HG02840 (cell line): ENCODE data around the gene N4BP2L1.
"Not testable (repeated sequence)": the region's sequence is repeated elsewhere in the genome, so short reads cannot be mapped to it uniquely, and the experiment has no call there.

Experiments
- ATAC-seq: cut with Tn5 transposase; IDR thresholded peaks from one replicate; pipeline ENCODE4 v1.9.1; 2021; ENCODE audit warnings: mild to moderate bottlenecking, moderate library complexity, moderate number of reproducible peaks; ENCODE audit not compliant: unreplicated experiment, low FRiP score

Gene N4BP2L1

DNA sequence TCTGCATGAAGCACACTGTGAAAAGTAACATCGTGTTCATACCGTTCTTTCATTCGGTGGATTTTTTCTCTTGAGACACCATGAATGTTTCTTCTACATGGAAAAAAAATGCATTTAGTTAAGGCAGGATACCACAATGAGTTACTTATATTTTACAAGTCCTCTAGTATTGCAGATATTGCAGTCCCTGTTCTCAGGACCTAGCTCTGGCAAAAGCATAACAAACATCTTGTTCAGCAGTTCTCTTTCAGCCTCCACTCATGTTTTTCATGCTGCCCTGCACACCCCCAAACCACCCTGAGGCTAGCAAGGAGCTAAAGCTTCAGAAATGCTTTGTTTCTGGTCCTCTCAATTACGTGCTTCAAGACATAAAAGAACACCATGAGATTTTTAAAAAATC is 24.8 kb downstream of the N4BP2L1 start:
- ATAC-seq, result no peak

DNA sequence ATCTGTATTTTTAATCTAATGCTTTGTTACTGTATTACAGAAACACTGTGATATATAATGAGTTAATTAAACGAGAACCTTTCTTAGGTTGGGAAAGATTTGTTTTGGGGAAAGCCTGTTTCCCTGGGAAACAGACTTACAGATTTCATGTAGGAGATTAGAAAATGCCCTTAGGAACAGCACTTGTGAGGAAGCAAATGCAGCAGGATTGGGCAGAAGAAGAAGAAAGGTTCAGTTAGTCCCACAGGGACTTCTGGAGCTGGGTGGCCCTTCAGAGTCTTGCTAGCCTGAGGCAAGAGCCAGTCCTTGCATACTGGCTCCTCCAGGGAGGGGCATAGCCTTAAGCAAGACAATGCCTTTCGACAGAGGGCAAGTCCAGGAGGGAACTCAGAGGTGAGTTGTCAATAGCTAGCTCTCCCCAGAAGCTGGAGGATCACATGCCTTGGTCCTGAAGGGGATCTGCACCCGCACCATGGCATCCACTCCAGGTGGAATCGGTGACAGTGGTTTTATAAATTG is 36.8 kb downstream of the N4BP2L1 start:
- no peak for ATAC-seq

DNA sequence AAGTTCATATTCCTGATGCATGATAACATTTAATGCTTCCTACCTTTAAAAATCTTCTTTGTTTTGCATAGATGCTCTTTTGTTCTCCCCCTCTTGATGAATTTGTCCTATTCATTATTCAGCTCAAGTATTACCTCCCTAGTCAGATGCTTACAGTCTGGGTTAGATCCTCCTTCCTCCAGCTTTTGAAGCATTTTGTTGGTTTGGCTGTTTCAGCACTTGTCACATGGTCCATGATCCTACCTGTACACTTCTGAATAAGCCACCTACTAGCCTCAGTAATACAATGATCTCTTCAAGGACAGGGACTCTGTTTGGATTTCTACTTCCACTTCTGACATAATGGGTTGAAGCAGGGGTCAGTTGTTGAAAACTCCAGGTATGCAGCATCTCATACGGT is 37.4 kb downstream of the N4BP2L1 start:
- no peak for ATAC-seq

DNA sequence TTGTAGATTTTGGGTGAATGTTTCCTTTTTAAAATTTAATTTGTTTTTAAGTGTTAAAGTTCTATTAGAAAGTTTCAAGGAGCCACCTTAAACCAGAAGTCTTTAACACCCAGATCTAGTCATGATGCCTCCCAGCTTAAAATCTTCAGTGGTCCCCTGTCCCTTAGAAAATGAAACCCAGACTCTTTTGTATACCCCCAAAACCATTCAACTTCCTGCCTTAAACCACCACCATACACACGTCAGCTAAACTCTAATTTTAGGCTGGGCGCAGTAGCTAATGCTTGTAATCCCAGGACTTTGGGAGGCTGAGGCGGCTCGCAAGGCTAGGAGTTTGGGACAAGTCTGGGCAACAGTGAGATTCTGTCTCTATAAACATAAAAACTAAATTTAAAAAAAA is 37.9 kb downstream of the N4BP2L1 start:
- no peak for ATAC-seq

DNA sequence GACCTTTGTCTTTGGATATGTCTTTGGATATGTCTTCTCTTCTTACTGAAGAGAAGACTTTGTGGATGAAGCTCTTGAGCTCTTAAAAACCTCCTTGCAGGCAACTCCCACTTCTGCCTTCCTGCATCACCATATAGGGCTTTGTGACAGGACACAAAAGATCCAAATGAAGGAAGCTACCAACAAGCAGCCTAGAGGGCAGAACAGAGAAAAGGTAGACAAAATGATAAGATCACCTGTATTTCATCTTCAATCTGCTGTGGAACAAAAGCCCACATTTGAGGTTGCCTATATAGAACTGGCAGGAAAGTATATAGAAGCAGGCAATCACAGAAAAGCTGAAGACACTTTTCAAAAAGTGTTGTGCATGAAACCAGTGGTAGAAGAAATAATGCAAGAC is 42.5 kb downstream of the N4BP2L1 start:
- ATAC-seq, result no peak

DNA sequence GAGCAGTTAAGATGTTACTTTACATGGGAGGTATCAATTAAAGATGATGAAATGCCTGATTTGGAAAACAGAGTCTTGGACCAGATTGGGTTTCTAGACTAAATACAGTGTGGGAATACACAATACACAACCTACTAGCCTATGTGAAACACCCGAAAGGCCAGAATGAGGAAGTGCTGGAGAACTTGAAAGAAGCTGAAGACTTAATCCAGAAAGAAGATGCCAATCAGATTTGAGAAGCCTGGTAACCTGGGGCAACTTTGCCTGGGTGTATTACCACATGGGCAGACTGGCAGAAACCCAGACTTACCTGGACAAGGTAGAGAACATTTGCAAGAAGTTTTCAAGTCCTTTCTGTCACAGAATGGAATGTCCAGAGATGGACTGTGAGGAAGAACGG is 43.2 kb downstream of the N4BP2L1 start:
- ATAC-seq, result no peak

DNA sequence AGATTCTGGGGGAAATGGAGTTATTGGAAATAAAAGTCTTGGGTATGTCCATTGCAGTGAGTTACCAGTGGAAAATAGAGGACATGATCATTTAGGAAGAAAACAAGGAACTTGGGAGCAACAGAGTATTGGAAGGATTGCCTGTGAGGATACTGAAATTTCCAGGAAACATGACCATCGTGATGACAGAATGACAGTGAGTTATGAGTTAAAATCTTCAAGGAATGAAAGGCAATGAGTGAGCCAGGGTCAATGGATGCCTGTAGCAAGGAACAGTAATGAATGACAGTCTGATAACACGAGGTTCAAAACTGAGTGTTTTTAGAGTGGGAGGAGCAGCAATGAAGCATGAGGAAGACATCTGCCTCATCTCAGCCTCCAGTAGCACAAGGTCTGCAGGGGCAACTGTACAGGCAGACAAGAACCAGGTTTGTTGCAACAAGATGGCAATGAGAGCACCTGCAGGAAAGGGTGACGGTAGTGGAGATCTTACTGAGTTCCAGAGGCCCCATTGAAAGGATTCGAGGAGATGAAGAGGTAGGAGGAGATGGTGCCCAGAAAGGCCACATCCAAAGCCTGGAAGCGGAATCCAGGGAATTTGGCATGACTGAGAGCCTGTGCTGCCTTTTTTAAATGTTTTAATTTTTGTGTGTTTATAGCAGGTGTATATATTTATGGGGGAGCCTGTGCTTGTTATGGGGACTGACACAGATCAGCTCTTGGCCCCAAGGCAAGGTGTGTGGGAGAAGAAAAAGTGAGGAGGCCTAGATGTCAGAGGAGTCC is 43.9 kb downstream of the N4BP2L1 start:
- no peak for ATAC-seq

DNA sequence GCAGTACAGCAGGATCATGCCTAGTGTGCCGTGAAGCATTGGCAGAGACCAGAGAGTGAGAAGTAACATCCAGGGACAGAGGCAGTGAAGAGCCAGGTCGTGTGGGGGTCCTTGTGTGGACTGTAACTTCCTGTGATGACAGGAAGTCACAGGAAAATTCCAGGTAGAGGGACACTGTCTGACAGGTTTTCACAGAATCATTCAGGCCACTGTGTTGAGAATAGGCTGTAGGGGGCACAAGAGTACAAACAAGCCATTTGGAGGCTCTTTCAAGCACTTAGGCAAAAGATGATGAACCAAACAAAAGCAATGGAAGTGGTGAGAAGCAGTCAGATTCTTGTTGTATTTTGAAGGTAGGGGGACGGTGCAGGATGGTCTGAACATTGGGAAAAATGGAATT is 46.4 kb downstream of the N4BP2L1 start:
- no peak for ATAC-seq

DNA sequence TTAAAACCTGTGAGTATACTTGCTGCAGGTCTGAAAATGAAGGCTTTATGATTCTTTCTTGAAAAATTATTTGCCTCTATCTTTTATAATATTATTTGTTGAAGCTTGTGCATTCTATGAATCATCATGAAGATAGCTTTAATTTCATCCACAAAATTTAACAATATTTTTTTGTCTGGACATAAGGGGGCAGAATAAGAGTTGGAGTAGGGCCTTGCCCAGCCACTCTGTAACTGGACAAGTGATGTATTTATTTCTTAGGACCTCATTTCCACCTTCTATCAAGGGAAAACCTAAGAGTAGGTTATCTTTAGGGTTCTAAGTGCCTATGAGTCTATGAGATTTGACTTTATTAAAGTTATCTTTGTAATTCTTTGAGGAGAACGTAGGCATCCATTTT is 49.9 kb downstream of the N4BP2L1 start:
- ATAC-seq, result no peak

DNA sequence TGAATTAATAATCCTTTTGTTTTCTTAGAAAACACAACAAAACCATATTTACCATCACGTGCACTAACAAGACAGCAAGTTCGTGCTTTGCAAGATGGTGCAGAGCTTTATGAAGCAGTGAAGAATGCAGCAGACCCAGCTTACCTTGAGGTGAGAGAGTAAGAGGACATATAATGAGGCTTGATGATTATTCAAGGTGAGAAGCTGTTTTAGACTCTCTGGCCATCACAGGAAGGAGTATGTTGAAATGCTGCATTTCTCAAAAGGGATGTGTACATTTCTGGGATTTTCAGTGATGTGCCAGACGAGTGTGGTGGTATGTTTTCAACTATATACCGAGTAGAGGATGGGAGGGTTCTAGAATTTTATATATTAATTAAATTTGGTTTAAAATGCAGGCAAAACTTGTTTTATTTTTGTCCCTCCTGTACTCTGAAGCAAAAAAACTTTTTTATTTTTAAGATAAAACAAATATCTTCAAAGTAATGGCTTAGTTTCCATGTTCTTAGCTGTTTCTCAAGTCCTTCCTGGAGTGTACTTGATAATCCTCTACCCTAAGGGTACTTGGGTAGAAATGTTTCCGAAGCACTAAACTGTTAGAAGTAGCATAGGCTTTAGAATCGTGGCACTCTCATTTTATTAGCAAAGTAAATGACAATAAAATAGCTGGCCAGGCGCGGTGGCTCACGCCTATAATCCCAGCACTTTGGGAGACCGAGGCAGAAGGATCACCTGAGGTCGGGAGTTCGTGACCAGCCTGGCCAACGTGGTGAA is 51.1 kb downstream of the N4BP2L1 start:
- no peak for ATAC-seq

DNA sequence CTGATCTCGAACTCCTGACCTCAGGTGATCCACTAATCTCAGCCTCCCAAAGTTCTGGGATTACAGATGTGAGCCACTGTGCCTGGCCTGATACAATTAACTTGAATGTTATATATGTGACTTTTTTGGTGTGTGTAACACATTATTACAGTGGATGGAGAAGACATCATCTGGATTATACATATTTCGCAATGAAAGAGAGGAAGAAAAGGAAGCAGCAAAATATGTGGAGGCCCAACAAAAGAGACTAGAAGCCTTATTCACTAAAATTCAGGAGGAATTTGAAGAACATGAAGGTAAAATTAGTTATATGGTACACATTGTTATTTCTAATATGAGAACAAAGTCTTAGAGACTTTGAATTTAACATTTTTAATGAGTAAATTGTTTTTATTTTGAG is 57.1 kb downstream of the N4BP2L1 start:
- ATAC-seq, result no peak

DNA sequence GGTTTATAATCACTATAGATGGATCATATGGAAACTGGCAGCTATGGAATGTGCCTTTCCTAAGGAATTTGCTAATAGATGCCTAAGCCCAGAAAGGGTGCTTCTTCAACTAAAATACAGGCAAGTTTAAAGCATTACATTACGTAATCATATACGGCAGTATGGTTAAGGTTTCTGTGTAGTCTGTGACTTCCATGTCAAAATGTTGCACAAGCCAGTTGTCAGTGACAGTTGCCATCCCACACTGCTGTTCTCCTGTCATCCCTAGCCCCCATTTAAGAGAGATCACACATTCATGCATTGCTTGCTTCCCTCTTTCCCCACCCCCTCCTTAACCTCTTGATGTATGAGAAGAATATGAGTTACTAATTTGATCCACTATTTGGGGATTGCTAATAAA is 65.4 kb downstream of the N4BP2L1 start:
- no peak for ATAC-seq

DNA sequence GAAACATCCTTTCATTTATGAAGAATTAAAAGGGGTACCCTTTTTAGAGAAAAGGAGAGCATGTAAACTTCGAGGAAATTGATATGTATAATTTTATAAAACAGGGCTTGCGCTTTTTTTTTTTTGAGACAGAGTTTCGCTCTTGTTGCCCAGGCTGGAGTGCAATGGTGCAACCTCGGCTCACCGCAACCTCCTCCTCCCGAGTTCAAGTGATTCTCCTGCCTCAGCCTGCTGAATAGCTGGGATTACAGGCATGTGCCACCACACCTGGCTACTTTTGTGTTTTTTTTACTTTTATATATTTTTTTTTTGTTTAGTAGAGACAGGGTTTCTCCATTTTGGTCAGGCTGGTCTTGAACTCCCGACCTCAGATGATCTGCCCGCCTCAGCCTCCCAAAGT is 72.0 kb downstream of the N4BP2L1 start:
- ATAC-seq, result not testable (repeated sequence)

DNA sequence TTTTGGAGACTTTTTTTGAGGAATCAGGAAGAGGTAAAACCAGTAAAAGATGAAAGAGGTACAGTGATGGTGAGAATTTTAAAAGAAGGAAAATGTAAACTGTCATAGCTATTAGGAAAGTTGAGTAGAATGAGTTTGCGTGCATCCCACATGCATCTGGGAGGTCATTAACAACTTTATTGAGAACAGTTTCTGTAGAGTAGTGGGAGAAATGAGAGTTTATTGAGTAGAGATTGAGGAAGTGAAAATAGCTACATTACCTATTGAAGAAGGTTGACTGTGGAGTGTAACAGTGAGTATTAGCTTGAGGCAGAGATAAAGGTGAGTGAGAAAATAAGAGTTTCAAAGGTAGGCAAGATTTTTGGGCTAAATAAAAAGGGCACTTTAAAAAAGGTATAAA is 73.9 kb downstream of the N4BP2L1 start:
- peak; percentile 63 for ATAC-seq

DNA sequence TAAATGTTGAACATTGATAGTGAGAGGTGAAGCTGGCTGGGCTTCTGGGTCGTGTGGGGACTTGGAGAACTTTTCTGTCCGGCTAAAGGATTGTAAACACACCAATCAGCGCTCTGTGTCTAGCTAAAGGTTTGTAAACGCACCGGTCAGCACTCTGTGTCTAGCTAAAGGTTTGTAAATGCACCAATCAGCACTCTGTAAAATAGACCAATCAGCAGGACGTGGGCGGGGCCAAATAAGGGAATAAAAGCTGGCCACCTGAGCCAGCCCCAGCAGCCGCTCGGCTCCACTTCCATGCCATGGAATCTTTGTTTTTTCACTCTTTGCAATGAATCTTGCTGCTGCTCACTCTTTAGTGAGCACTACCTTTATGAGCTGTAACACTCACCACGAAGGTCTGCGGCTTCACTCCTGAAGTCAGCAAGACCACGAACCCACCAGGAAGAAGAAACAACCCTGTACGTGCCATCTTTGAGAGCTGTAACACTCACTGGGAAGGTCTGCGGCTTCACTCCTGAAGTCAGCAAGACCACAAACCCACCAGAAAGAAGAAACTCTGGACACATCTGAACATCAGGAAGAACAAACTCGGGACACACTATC is 77.0 kb downstream of the N4BP2L1 start:
- ATAC-seq, result not testable (repeated sequence)
